Measurements from ENCODE around the gene OR9Q2.

OR9Q2 gene

GRCh38 chr11:58165504-58166106 lies 23.3 kb upstream of the OR9Q2 start (continued):
- TF ChIP-seq ZNF518A (tag by site-specific recombination; conservative IDR thresholded peaks at IDR 0.05; ENCODE audit: low read depth) (no peak), ZFHX2 (tag by site-specific recombination; conservative IDR thresholded peaks at IDR 0.05) (no peak), ZBTB17 (tag by site-specific recombination; IDR thresholded peaks at IDR 0.05) (no peak), RBAK (tag by site-specific recombination; IDR thresholded peaks at IDR 0.05) (no peak), ZNF239 (tag by site-specific recombination; IDR thresholded peaks at IDR 0.05) (no peak), ZNF449 (tag by site-specific recombination; IDR thresholded peaks at IDR 0.05) (no peak)

- Histone ChIP-seq H3K9me3 (ENCODE audit: control insufficient read depth, insufficient read depth, low read depth, low read length) (no peaks in the 10 kb centered on the region), H3K36me3 (ENCODE audit: control insufficient read depth in 2 of 2, insufficient read depth in 1 of 2, low read length in 2 of 2) (no peaks in the 10 kb centered on the region), H3K27ac (ENCODE audit: extremely low read depth, low read depth, low read length) (no peak overlapping the region), H3K4me3 (ENCODE audit: low read depth, low read length) (no peak overlapping the region), H3K4me1 (ENCODE audit: control insufficient read depth, insufficient read depth, low read length) (no peaks in the 10 kb centered on the region)
- ChIA-PET CTCF (interaction anchor here (0.7 kb wide), 1 partner anchor 18 kb away, joined by 3 read pairs; no protein-coding TSS in a partner anchor), POLR2A (no interaction called here)
- TF ChIP-seq EGR2 (tag by site-specific recombination; IDR thresholded peaks at IDR 0.05; ENCODE audit: low read depth) (no peak), ZNF514 (tag by site-specific recombination; IDR thresholded peaks at IDR 0.05) (no peak), ZNF558 (tag by site-specific recombination; IDR thresholded peaks at IDR 0.05) (no peak), ZNF37A (tag by site-specific recombination; IDR thresholded peaks at IDR 0.05) (no peak), ZNF214 (tag by site-specific recombination; IDR thresholded peaks at IDR 0.05; ENCODE audit: borderline replicate concordance) (no peak), IKZF3 (tag by site-specific recombination; IDR thresholded peaks at IDR 0.05) (no peak), ZNF488 (tag by site-specific recombination; IDR thresholded peaks at IDR 0.05) (no peak), TCF7L2 (IDR thresholded peaks at IDR 0.05; ENCODE audit: borderline replicate concordance, low read depth, low read length) (no peak), BCL11B (tag by site-specific recombination; IDR thresholded peaks at IDR 0.05; ENCODE audit: low read depth) (no peak), GLIS1 (tag by site-specific recombination; IDR thresholded peaks at IDR 0.05) (no peak), ZNF658 (tag by site-specific recombination; IDR thresholded peaks at IDR 0.05) (no peak), ZFHX2 (tag by site-specific recombination; conservative IDR thresholded peaks at IDR 0.05) (no peak), PRDM1 (tag by site-specific recombination; IDR thresholded peaks at IDR 0.05) (no peak), ZNF48 (tag by site-specific recombination; IDR thresholded peaks at IDR 0.05) (no peak), ZNF837 (tag by site-specific recombination; IDR thresholded peaks at IDR 0.05) (no peak), RBAK (tag by site-specific recombination; IDR thresholded peaks at IDR 0.05) (no peak), ZNF280D (tag by site-specific recombination; IDR thresholded peaks at IDR 0.05) (no peak)
Measured at GRCh38 chr11:58177409-58178054, 11.3 kb upstream of the OR9Q2 start.
